LoVo (cell line): Measurements from ENCODE around the gene B3GAT3.
A peak's percentile ranks its signal among the peaks of the same experiment; 100 is the strongest.
"Not testable (repeated sequence)": the region's sequence is repeated elsewhere in the genome, so short reads cannot be mapped to it uniquely, and the experiment has no call there.

Experiments
- DNase-seq: peaks from one replicate; pipeline ENCODE4 v3.0.0-alpha.2; 2016; ENCODE audit warnings: low spot score

The B3GAT3 gene

DNA sequence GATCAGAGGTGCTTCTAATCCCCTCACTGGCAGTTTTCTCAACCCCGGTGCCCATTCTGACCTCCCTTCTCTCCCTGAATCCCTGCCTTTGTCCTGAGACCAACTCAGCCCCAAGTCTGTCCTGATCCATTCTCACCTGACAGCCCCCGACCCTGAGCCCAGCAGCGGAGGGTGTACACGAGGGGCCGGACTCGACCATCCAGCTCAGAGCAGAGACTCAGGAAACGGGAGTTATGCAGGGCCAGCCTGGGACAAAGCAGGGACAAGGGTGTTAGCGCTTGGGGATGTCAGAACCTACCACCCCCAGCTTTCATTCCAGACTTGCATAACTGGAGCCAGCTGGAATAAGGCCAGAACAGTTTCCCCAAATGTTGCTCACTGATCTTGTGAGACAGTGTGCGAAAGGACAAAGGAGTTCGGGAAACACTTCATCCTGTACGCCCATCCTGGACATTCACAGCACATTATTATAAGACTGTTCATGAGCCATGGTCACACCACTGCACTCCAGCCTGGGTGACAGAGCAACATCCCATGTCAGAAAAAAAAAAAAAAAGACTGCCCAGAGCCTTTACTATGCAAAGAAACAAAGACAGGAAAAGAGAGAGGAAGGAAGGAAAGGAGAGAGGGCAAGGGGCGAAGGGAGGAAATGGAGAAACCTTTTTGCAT, 44.6 kb downstream of the B3GAT3 start:
- DNase-seq: no peak

DNA sequence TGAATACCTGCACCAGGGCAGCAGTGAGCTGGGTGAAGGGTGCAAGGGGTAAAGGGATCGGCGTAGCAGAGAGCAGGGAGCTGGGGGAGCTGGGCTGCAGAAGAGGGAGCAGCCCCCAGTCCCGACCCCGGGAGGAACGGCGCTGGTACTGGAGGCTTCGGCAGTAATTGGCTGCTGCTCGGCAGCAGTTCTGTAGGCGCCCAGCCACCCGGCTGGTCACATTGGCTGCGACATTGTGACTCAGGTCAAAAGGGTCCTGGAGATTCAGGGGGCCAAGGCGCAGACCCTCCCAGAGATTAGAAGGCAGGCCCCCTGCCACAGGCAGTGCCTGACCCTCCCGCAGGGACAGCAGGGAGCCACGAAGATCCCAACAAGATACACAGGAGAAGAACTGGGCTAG, 45.9 kb downstream of the B3GAT3 start:
- no peak for DNase-seq

DNA sequence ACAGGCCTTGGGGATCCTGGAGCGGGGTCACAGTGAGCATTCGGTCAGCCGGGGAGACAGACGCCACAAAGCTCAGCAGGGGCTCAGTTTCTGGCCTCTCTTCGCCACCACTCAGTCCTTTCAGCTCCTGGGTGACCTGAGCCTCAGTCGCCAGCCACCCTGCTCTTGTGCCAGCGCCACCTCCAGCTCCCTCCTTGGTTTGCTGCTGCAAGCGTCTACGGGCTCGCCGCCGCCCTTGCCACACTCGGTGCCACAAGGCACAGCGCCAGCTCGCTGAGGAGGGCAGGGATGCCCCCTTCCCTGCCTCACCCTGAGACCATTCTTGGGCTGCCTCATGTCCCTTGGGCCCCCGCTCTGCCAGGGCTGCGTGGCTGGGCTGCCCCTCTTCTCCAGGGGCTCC, 46.6 kb downstream of the B3GAT3 start:
- DNase-seq: no peak

DNA sequence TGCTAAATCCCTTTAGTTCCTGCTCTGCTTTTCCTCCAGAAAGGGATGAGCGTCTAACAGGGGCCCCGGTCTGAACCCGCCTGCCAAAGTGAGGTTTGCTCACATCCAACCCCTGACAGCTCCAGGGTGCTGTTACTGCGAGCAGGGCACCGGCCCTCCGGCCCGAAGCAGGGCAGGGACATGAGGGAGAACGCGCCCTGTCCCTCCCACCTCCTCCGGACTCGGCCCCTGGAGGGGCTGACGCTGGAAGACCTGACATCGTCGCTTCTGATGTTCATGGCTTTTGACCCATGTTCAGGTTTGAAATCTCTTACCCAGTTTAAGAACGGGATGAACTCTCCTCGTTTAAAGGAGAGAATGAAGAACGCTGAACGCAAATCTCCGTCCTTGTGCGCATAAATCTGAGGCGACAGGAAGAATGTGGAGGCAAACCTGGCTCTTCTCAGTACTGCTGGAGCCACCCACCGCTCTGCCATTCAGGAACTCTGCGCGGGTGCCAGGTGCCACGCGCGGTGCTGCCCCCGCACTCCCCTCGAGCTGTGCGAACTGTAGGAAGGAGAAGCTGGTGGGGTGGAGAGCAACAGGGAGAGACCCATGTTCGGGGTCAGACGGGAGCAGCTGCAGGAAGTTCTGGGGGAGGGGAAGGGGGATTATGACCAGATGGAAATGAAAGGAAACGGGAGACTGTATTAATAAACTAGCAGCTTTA, 47.3 kb downstream of the B3GAT3 start:
- DNase-seq: no peak

GRCh38 chr11:62573592-62574362, 48.0 kb downstream of the B3GAT3 start, which contains the start of gene EEF1G:
EEF1G (minus strand) TSS chr11:62573891; CDS start chr11:62573842, 49 bp downstream.
- DNase-seq: peak; percentile 99

DNA sequence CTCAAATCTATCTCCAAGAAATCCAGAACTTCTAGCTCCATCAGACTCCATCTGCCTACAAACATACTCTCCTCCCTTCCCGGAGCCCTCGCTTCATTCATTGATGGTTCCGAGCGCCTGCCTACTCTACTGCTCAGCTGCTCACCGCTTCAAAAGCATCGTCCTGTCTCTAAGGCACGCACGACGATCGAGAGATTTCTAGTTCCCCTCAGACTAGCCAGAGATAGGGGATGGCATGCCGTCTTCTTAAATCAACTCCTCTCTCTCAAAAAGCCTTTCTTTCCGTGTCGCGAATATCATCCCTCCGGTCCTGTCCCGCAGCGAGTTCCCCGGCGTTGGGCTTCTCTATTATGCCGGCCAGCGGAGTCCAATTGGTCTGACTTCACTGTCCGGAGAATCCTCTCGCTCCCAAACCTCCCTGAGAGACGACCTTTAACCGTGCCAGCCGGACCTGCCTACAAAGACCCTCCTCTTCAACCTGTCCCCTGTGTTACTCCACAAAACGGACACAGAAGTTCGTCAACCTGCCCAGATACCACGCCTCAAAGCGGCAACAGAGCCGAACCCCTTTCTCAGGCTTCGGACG, 48.7 kb downstream of the B3GAT3 start:
- no peak for DNase-seq

GRCh38 chr11:62572431-62572830, 49.4 kb downstream of the B3GAT3 start:
- no peak for DNase-seq

DNA sequence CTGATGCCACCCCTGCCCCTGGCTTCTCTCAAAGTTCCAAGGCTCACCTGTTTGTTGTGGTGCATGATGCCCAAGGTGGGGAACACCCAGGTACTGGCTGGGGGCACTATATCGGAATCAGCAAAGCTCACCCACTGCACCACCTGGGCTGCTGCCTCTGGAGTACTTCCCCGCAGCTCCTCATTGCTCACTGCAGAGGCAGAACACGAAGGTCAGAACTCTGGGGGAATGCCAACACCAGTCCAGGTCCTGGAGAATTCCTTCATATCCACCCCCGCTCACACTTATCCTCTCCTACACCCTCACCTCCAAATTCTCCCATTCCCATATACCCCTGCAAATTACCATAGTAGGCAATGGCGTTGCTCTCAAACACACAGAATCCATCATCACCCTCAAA, 50.3 kb downstream of the B3GAT3 start:
- not testable (repeated sequence) for DNase-seq

DNA sequence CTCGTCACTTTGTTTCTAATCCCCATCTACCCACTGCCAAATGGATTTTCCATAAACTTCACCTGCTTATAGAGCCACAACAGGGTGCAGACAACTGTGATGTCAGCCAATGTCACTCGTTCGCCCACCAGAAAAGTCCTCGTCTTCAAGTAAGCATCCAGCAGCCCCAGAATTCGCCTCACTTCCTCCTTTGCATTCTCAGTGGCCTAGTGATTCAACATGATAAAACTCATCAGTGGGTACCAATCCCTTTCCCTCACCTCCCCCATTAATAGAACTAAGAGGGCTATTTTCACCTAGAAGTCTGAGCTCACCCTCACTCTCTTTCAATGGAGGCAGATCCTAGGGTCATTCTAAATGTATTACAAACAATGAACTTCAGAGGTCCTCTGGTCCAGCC, 50.9 kb downstream of the B3GAT3 start:
- DNase-seq: not testable (repeated sequence)

- DNase-seq: no peak
Observed at GRCh38 chr11:62569611-62570010, 52.2 kb downstream of the B3GAT3 start.

GRCh38 chr11:62567018-62567633, 54.7 kb downstream of the B3GAT3 start:
- DNase-seq: no peak

DNA sequence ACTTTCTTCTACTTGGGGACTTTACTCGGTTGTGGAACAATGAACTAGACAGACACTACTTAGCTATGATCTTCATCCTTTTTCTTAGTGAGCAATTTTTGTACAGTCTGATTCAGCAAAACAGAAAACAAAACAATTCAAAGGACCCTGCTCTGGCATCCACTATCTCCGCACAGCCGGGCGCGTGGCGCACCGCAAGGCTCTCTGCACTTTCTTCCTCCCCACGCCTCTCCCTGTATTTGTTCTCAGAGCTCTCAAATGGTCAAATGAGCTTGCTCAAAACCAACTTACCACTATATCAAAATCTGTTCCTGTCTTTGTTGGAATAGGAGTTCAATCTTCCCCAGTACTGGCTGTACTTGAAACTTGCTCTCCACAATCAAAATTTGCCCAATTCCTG, 55.5 kb downstream of the B3GAT3 start:
- DNase-seq: no peak
